Hepatocyte (in vitro differentiated cells): ENCODE data around the gene AXDND1. TPM values are rescaled to one million over a fixed set of nuclear protein-coding genes. Genes with fewer than 3 reads are reported as not detected.

Experiments
- DNase-seq: peaks from one replicate; pipeline ENCODE4 v3.0.0-alpha.2; 2016; ENCODE audit warnings: low spot score
- H2AFZ ChIP-seq: fragments of 200-600 bp; sonication (generic); 2 replicates; pipeline ENCODE4 v1.6.0; 2016; ENCODE audit warnings: antibody characterized with exemption, mild to moderate bottlenecking
- H3K27ac ChIP-seq: fragments of 200-600 bp; sonication (generic); 2 replicates; pipeline ENCODE4 v1.5.1; 2016; ENCODE audit warnings: mild to moderate bottlenecking
- H3K27me3 ChIP-seq: fragments of 200-600 bp; sonication (generic); 2 replicates; pipeline ENCODE4 v1.6.1; 2016
- H3K36me3 ChIP-seq: fragments of 200-600 bp; sonication (generic); replicated peaks from 2 replicates; pipeline ENCODE4 v1.5.1; 2016; ENCODE audit warnings: low read depth; ENCODE audit not compliant: insufficient read depth
- H3K4me1 ChIP-seq: fragments of 200-600 bp; sonication (generic); 2 replicates; pipeline ENCODE4 v1.5.1; 2016; ENCODE audit warnings: mild to moderate bottlenecking, moderate library complexity; ENCODE audit not compliant: insufficient read depth
- H3K4me2 ChIP-seq: fragments of 200-600 bp; sonication (generic); 2 replicates; pipeline ENCODE4 v1.6.0; 2016
- H3K4me3 ChIP-seq: fragments of 200-600 bp; sonication (generic); 2 replicates; pipeline ENCODE4 v1.5.1; 2016; ENCODE audit warnings: mild to moderate bottlenecking
- H3K79me2 ChIP-seq: fragments of 200-600 bp; sonication (generic); 2 replicates; pipeline ENCODE4 v1.6.0; 2017; ENCODE audit warnings: mild to moderate bottlenecking
- H3K9me2 ChIP-seq: fragments of 200-600 bp; sonication (generic); replicated peaks from 2 replicates; pipeline ENCODE4 v1.6.0; 2017; ENCODE audit warnings: mild to moderate bottlenecking; ENCODE audit not compliant: insufficient read depth
- H3K9me3 ChIP-seq: fragments of 200-600 bp; sonication (generic); 2 replicates; pipeline ENCODE4 v1.5.1; 2016; ENCODE audit warnings: low read depth, mild to moderate bottlenecking
- H4K20me1 ChIP-seq: fragments of 200-600 bp; sonication (generic); 2 replicates; pipeline ENCODE4 v1.6.0; 2016; ENCODE audit warnings: mild to moderate bottlenecking; ENCODE audit not compliant: insufficient read depth, poor library complexity, severe bottlenecking
- CTCF ChIP-seq: fragments of 200-600 bp; sonication (generic); IDR thresholded peaks from 2 replicates; pipeline ENCODE4 v1.5.1; 2016; ENCODE audit warnings: antibody characterized with exemption, mild to moderate bottlenecking; ENCODE audit not compliant: poor library complexity
- EZH2 ChIP-seq: fragments of 200-600 bp; sonication (generic); IDR thresholded peaks from 2 replicates; pipeline ENCODE4 v1.6.1; 2016; ENCODE audit warnings: antibody characterized with exemption, mild to moderate bottlenecking, borderline replicate concordance
- EZH2phosphoT487 ChIP-seq: fragments of 200-600 bp; sonication (generic); IDR thresholded peaks from one replicate; pipeline ENCODE4 v1.6.1; 2018; ENCODE audit warnings: antibody characterized with exemption, mild to moderate bottlenecking, low read depth, moderate library complexity; ENCODE audit not compliant: unreplicated experiment, severe bottlenecking
- WGBS: methylation state at CpG from one replicate; pipeline ENCODE4 v1.1.6; 2016; ENCODE audit warnings: low lambda C conversion rate; ENCODE audit errors: missing lambda C conversion rate; 5-methylcytosine and 5-hydroxymethylcytosine counted together
- polyA plus RNA-seq: library from polyadenylated mRNA; unstranded; fragments of >200 nt; fragmentation: Nextera tagmentation; extraction: Ambion mirVana; gene quantifications from 2 replicates; pipeline ENCODE4 v1.2.1, GENCODE V29; 2016
- total RNA-seq: library from RNA; depleted of rRNA; stranded (reverse); fragments of >200 nt; gene quantifications from 2 replicates; pipeline ENCODE4 v1.2.3, GENCODE V29; 2014

AXDND1 gene
- total and polyA plus RNA-seq, 2 experiments from 2014 or later: 0.13 to 0.27 TPM

DNA sequence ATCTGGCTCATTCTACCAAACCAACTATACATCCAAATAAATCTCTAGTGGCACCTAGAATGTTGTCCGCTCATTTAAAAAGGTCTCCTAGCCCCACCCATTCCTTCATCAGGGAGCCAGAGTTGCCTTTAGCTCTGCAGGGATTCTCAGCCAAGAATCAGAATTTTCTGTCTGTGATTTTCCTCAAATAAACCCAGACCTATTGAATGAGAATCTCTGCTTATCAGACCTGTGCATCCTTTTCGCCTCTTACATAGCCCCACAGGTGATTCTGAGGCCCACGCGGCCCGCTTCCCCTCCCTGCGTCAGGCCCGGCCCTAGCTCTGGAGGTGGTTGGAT is 225.5 kb downstream of the AXDND1 start:
- no peak overlapping the region for H3K4me2 ChIP-seq
- H3K27me3 ChIP-seq: peaks cover 10% of the 10 kb centered on the region
- H3K36me3 ChIP-seq: no peaks in the 10 kb centered on the region
- no peak overlapping the region for H2AFZ ChIP-seq
- H3K9me3 ChIP-seq: no peaks in the 10 kb centered on the region
- H3K27ac ChIP-seq: no peak overlapping the region
- 95% methylated on average over 7 of the region's 7 CpGs for WGBS
- no peaks in the 10 kb centered on the region for H3K9me2 ChIP-seq
- no peaks in the 10 kb centered on the region for H3K79me2 ChIP-seq
- H3K4me1 ChIP-seq: no peaks in the 10 kb centered on the region
- H3K4me3 ChIP-seq: no peak overlapping the region
- TF ChIP-seq CTCF: no peak
- no peak for TF ChIP-seq EZH2phosphoT487
- no peak for TF ChIP-seq EZH2
- DNase-seq: no peak
- H4K20me1 ChIP-seq: no peaks in the 10 kb centered on the region

GRCh38 chr1:179591592-179592580 is 226.1 kb downstream of the AXDND1 start, which contains the start of gene TDRD5:
Gene TDRD5 (plus strand): TSS chr1:179591832. CDS start chr1:179592616, 784 bp downstream.
- no peak within 1 kb of the TSS for H3K4me2 ChIP-seq
- H4K20me1 ChIP-seq: no peaks in the 10 kb centered on the region
- no peak within 1 kb of the TSS for H3K27ac ChIP-seq
- no peaks in the 10 kb centered on the region for H3K9me3 ChIP-seq
- no peaks in the 10 kb centered on the region for H3K4me1 ChIP-seq
- H3K9me2 ChIP-seq: no peaks in the 10 kb centered on the region
- 82% methylated on average over 63 of the region's 75 CpGs for WGBS
- H3K4me3 ChIP-seq: no peak within 1 kb of the TSS
- H3K79me2 ChIP-seq: no peaks in the 10 kb centered on the region
- H3K27me3 ChIP-seq: peaks cover 10% of the 10 kb centered on the region
- no peak for TF ChIP-seq EZH2phosphoT487
- TF ChIP-seq CTCF: no peak
- TF ChIP-seq EZH2: no peak
- no peak for DNase-seq
- no peaks in the 10 kb centered on the region for H3K36me3 ChIP-seq
- H2AFZ ChIP-seq: no peak within 1 kb of the TSS

DNA sequence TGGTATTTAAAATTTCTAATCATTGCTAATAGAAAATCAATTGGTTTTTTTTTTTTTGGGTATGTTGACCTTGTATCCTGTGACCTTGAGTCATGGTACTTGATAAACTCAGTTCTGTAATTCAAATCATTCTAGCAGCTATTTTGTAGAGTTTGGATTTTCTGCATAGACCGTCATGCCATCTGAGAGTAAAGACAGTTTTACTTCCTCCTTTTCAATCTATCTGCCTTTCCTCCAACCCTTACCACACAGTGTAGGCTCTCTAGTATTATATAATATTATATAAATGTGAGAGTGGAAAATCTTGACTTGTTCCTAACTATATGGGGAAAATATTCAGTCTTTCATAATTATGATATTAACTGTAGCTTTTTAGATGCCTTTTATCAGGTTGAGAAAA is 232.9 kb downstream of the AXDND1 start:
- TF ChIP-seq CTCF: no peak
- no peak for TF ChIP-seq EZH2phosphoT487
- no peak for TF ChIP-seq EZH2
- Histone ChIP-seq H3K4me2 (no peak overlapping the region), H3K27ac (no peak overlapping the region), H3K4me1 (no peaks in the 10 kb centered on the region), H3K9me2 (no peaks in the 10 kb centered on the region), H4K20me1 (no peaks in the 10 kb centered on the region), H2AFZ (no peak overlapping the region), H3K9me3 (no peaks in the 10 kb centered on the region), H3K27me3 (peaks cover 10% of the 10 kb centered on the region), H3K36me3 (no peaks in the 10 kb centered on the region), H3K79me2 (no peaks in the 10 kb centered on the region), H3K4me3 (no peak overlapping the region)
- WGBS: 88% methylated on average over 1 of the region's 1 CpG
- no peak for DNase-seq
